Endothelial cell of umbilical vein (primary cell): ENCODE measurements around the gene GTF2H4.

Source experiments
- EZH2 ChIP-seq: IDR thresholded peaks from 2 replicates; pipeline ENCODE4 v1.6.1; 2012; ENCODE audit warnings: borderline replicate concordance, low read depth, mild to moderate bottlenecking, moderate library complexity, low read length, inconsistent platforms; ENCODE audit not compliant: severe bottlenecking
- POLR2AphosphoS5 ChIP-seq: IDR thresholded peaks from 2 replicates; pipeline ENCODE4 v1.6.1; 2012; ENCODE audit warnings: low read depth, mild to moderate bottlenecking, control low read depth, low read length, moderate library complexity; ENCODE audit not compliant: insufficient read depth

DNA sequence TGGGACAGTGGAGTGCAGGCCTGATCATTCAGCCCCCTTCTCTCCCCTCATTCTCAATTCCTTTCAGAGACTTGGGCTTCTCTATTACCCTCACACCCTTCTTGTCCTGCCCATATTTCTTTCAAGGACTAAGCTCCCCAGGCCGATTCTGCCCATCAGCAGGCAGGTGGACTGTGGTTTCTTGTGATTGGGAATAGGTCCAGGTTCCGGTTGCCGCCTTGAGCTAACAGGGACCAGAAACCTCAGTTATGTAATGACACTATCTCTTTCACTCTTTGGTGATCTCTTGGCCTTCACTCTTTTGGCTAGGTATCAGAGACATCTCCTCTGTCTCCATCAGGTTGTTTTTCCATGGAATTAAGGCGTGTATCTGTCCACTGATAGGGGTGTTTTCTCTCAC is 39.2 kb downstream of the GTF2H4 start:
- TF ChIP-seq POLR2AphosphoS5 = no peak
- TF ChIP-seq EZH2 = no peak
